Measurements from ENCODE around the gene SLC6A16.
"Not testable (repeated sequence)": the region's sequence is repeated elsewhere in the genome, so short reads cannot be mapped to it uniquely, and the experiment has no call there.

The SLC6A16 gene

DNA sequence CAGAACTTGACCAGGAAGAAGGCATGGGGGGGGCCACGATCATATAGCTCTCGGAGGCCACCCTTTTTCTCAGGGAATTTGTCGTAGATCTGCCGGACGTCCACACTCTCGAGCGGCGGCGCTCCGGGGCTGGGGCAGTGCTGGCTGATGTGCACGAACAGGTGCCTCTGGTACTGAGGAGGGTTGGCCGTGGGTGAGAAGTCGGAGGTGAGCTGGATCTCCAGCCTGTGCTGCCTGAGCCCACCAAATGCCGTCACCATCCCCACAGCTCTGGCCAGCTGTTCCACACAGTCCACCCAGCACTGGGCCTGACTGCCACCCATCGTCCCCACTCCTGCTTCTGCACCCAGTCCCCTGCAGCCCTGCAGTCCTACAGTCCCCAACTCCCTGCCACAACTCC is 22.2 kb upstream of the SLC6A16 start:
- in situ Hi-C loops (cut with HindIII; ENCODE audit: low sequenced_read_pairs) = no loop called here

GRCh38 chr19:49344505-49345423 is 19.8 kb upstream of the SLC6A16 start:
- in situ Hi-C loops (cut with HindIII; ENCODE audit: low sequenced_read_pairs) = no loop called here

- in situ Hi-C loops (cut with HindIII; ENCODE audit: low sequenced_read_pairs) = no loop called here
These were observed 18.1 kb upstream of the SLC6A16 start for GRCh38 chr19:49343123-49343522.

DNA sequence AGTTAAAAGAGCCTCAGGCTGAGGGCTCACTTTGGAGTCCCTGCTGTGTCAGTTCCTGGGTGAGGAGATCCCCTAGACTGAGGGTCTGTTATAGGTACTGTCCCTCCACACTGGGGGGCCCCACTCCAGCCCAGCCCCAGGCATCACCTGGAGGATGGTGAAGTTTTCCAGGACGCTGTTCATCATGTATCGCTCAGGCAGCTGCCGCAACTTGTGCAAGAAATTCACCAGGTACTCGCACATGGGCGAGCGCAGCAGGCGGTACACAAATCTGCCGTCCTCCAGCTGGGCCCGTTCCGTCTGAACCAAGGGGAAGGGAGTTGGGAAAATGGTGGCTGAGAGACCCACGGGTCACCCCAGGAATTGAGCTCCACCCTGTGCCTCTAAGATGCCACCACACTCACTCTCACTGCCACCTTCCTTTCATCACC is 17.3 kb upstream of the SLC6A16 start:
- in situ Hi-C loops (cut with HindIII; ENCODE audit: low sequenced_read_pairs) = no loop called here

GRCh38 chr19:49340865-49341718 is 16.1 kb upstream of the SLC6A16 start:
- in situ Hi-C loops (cut with HindIII; ENCODE audit: low sequenced_read_pairs) = no loop called here

DNA sequence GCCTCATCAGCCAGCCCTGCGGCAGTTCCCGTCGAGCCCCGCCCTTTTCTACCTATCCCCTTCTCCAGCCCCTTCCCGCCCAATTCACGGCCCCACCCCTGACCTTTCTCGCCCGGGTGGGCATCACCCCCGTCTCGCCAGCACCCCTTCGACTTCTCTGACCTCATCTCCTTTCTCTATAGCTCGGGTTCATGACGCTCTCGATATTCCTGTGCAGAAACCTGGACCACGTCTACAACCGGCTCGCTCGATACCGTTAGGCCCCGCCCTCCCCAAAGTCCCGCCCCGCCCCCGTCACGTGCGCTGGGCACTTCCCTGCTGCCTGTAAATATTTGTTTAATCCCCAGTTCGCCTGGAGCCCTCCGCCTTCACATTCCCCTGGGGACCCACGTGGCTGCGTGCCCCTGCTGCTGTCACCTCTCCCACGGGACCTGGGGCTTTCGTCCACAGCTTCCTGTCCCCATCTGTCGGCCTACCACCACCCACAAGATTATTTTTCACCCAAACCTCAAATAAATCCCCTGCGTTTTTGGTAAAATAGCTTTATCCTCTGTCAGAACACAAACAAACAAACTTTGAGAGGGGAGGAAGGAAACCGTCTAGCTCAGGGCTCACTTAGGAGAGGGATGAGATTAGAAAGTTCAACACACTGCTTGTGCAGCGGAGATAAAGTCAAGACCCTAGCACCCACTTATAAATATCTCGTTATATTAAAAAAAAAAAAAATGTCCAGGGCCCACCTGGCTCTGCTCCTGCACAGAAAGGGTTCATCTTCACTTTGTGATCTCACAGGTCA is 15.3 kb upstream of the SLC6A16 start:
- in situ Hi-C loops (cut with HindIII; ENCODE audit: low sequenced_read_pairs) = no loop called here

DNA sequence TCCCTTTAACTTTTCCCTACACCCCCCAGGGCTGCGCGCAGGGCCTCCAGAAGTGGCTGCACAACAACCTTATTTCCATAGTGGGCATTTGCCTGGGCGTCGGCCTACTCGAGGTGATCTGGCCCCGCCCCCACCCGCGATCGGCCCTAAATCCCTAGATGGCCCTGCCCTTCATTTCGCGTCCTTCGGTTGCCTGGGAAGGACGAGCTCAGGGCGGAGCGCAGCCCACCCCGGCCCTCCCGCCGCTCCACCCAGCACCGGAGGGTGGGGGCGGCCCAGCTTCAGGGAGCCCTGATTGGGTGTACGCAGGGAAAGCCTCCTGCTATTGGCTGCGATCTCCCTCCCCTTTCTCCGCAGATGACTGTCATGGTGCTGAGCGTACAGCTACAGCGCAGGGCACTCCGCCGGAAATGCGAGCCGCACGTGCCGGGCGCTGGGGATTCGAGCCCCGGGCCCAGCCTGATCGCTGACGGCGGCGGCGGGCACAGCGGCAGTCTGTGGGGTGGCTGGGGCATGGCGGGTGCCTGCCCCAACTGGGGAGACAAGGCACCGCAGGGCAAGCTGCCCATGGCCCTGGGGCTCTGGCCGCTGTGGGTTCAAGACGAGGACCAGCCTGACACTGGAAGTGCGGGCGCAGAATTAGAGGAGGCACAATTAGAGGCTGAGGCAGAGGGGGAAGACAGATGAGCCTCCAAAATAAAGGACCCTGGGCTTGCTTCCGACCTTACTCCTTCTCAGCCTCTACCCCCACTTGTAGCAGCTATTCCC is 14.5 kb upstream of the SLC6A16 start:
- in situ Hi-C loops (cut with HindIII; ENCODE audit: low sequenced_read_pairs) = no loop called here

- in situ Hi-C loops (cut with HindIII; ENCODE audit: low sequenced_read_pairs) = no loop called here
These were observed 13.8 kb upstream of the SLC6A16 start for GRCh38 chr19:49338691-49339300.

GRCh38 chr19:49338023-49338677 is 13.2 kb upstream of the SLC6A16 start:
- in situ Hi-C loops (cut with HindIII; ENCODE audit: low sequenced_read_pairs) = no loop called here

GRCh38 chr19:49337267-49338022 is 12.5 kb upstream of the SLC6A16 start:
- in situ Hi-C loops (cut with HindIII; ENCODE audit: low sequenced_read_pairs) = no loop called here

- in situ Hi-C loops (cut with HindIII; ENCODE audit: low sequenced_read_pairs) = no loop called here
These were observed 11.7 kb upstream of the SLC6A16 start for GRCh38 chr19:49336482-49337266.

GRCh38 chr19:49335784-49336481 is 10.9 kb upstream of the SLC6A16 start:
- in situ Hi-C loops (cut with HindIII; ENCODE audit: low sequenced_read_pairs) = no loop called here

GRCh38 chr19:49335071-49335783 is 10.2 kb upstream of the SLC6A16 start, which contains the start of gene CD37:
CD37 (plus strand) TSS chr19:49335406; CDS start chr19:49335541, 135 bp downstream.
- in situ Hi-C loops (cut with HindIII; ENCODE audit: low sequenced_read_pairs) = no loop called here

DNA sequence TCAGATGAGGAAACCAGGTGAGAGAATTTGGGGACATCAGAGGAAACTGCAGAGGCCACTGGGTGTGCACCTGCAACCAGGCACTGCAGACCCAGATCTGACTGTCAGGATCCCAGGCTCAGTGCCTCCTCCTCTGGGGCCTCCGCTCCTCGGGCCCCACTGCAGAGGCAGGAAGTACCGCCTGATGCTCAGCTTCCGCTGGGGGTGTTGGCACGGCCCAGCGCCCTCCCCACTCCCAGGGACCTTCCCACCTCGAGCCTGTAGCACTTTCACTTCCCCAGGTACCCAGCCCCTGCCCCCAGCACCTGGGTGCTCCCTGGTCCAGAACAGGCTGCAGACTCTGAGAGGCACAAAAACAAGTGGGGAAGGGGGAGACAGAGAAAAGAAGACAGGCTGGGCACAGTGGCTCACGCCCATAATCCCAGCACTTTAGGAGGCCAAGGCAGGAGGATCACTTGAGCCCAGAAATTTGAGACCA is 8.9 kb upstream of the SLC6A16 start:
- in situ Hi-C loops (cut with HindIII; ENCODE audit: low sequenced_read_pairs) = no loop called here

- in situ Hi-C loops (cut with HindIII; ENCODE audit: low sequenced_read_pairs) = no loop called here
These were observed 8.4 kb upstream of the SLC6A16 start for GRCh38 chr19:49333418-49333805.

DNA sequence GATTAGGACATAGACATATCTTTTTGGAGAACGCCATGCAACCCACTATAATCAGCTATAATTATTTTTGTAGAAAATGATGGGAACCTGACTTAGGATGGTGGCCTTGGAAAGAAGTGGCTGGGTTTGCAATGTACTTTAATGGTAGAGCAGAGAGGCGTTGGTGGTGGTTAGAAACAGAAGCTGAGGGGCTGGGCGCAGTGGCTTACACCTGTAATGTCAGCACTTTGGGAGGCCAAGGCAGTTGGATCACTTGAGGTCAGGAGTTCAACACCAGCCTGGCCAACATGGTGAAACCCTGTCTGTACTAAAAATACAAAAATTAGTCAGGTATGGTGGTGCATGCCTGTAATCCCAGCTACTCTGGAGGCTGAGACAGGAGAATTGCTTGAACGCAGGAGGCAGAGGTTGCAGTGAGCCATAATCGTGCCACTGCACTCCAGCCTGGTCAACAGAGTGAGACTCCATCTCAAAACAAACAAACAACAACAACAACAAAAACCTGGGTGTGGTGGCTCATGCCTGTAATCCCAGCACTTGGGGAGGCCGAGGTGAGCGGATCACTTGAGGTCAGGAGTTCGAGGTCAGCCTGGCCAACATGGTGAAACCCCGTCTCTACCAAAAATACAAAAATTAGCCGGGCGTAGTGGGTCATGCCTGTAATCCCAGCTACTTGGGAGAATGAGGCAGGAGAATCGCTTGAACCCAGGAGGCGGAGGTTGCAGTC is 7.9 kb upstream of the SLC6A16 start:
- in situ Hi-C loops (cut with HindIII; ENCODE audit: low sequenced_read_pairs) = not testable (repeated sequence)

Measured in DLD1 (cell line).